HPDE6-E6E7 (cell line): ENCODE results near the gene CFAP100.

Experiments used
- DNase-seq: peaks from one replicate; pipeline ENCODE4 v3.0.0; 2011; ENCODE audit warnings: missing footprints; ENCODE audit errors: extremely low spot score

CFAP100 gene

GRCh38 chr3:126356373-126357264 is 38.1 kb upstream of the CFAP100 start:
- DNase-seq, result no peak

GRCh38 chr3:126357295-126358037 is 37.2 kb upstream of the CFAP100 start, which contains the start of gene KLF15:
Gene KLF15 (minus strand): TSS chr3:126357408. CDS start chr3:126352922, 4,486 bp downstream.
- DNase-seq, result peak; percentile 76

GRCh38 chr3:126358038-126358815 is 36.5 kb upstream of the CFAP100 start:
- no peak for DNase-seq

GRCh38 chr3:126358816-126359181 is 35.9 kb upstream of the CFAP100 start:
- no peak for DNase-seq

GRCh38 chr3:126360046-126360713 is 34.5 kb upstream of the CFAP100 start:
- DNase-seq, result no peak

- DNase-seq, result no peak
Measured at GRCh38 chr3:126360714-126361060, 34.0 kb upstream of the CFAP100 start.

GRCh38 chr3:126361211-126361610 is 33.5 kb upstream of the CFAP100 start:
- no peak for DNase-seq

- no peak for DNase-seq
Measured at GRCh38 chr3:126364130-126364695, 30.5 kb upstream of the CFAP100 start.

GRCh38 chr3:126364731-126365301 is 29.9 kb upstream of the CFAP100 start:
- DNase-seq, result no peak

GRCh38 chr3:126365351-126366277 is 29.1 kb upstream of the CFAP100 start:
- no peak for DNase-seq

- DNase-seq, result no peak
Measured at GRCh38 chr3:126367316-126367805, 27.3 kb upstream of the CFAP100 start.

GRCh38 chr3:126369490-126369889 is 25.2 kb upstream of the CFAP100 start:
- no peak for DNase-seq

- DNase-seq, result no peak
Measured at GRCh38 chr3:126370055-126370454, 24.7 kb upstream of the CFAP100 start.

- no peak for DNase-seq
Measured at GRCh38 chr3:126370606-126371005, 24.1 kb upstream of the CFAP100 start.

GRCh38 chr3:126371096-126371705 is 23.5 kb upstream of the CFAP100 start:
- no peak for DNase-seq

- no peak for DNase-seq
Measured at GRCh38 chr3:126372413-126373145, 22.1 kb upstream of the CFAP100 start.

- DNase-seq, result no peak
Measured at GRCh38 chr3:126373146-126373613, 21.5 kb upstream of the CFAP100 start.
